ENCODE results near the gene GID4. TPM values are rescaled to one million over a fixed set of nuclear protein-coding genes. Genes with fewer than 3 reads are reported as not detected.
A peak's percentile ranks its signal among the peaks of the same experiment; 100 is the strongest.

GID4 gene
- total RNA-seq, 1 experiment from 2014 or later: 11.1 TPM

GRCh38 chr17:18084256-18084655, 45.0 kb downstream of the GID4 start:
- Histone ChIP-seq H3K36me3 (replicated peaks; ENCODE audit: control insufficient read depth, insufficient read depth, low read length) (no peaks in the 10 kb centered on the region), H3K4me3 (ENCODE audit: insufficient read depth, low read depth, low read length) (no peak overlapping the region)
- no peak for DNase-seq

GRCh38 chr17:18087610-18088491, 48.6 kb downstream of the GID4 start, which contains the start of gene DRG2:
Gene DRG2 (plus strand): TSS chr17:18087948. CDS start chr17:18088024, 76 bp downstream.
- Histone ChIP-seq H3K27me3 (ENCODE audit: control insufficient read depth, insufficient read depth, low read length) (no peaks in the 10 kb centered on the region), H3K4me3 (ENCODE audit: insufficient read depth, low read depth, low read length) (peak within 1 kb of the TSS; percentile 80), H3K36me3 (replicated peaks; ENCODE audit: control insufficient read depth, insufficient read depth, low read length) (no peaks in the 10 kb centered on the region; the same call in 1 of the 2 replicates)
- peak; percentile 98 for DNase-seq

More at GRCh38 chr17:18084256-18084655, 45.0 kb downstream of the GID4 start:
- no peaks in the 10 kb centered on the region for H3K27me3 ChIP-seq (ENCODE audit: control insufficient read depth, insufficient read depth, low read length)

- Histone ChIP-seq H3K36me3 (replicated peaks; ENCODE audit: control insufficient read depth, insufficient read depth, low read length) (peaks cover 3% of the 10 kb centered on the region), H3K27me3 (ENCODE audit: control insufficient read depth, insufficient read depth, low read length) (no peaks in the 10 kb centered on the region), H3K4me3 (ENCODE audit: insufficient read depth, low read depth, low read length) (no peak overlapping the region)
- DNase-seq: no peak
Measured at GRCh38 chr17:18089613-18090012, 50.4 kb downstream of the GID4 start.

GRCh38 chr17:18093616-18094408, 54.6 kb downstream of the GID4 start:
- Histone ChIP-seq H3K36me3 (replicated peaks; ENCODE audit: control insufficient read depth, insufficient read depth, low read length) (peaks cover 11% of the 10 kb centered on the region), H3K4me3 (ENCODE audit: insufficient read depth, low read depth, low read length) (no peak overlapping the region), H3K27me3 (ENCODE audit: control insufficient read depth, insufficient read depth, low read length) (no peaks in the 10 kb centered on the region)
- DNase-seq: peak; percentile 77

- H3K36me3 ChIP-seq (replicated peaks; ENCODE audit: control insufficient read depth, insufficient read depth, low read length): peaks cover 11% of the 10 kb centered on the region
- no peak for DNase-seq
- no peaks in the 10 kb centered on the region for H3K27me3 ChIP-seq (ENCODE audit: control insufficient read depth, insufficient read depth, low read length)
- no peak overlapping the region for H3K4me3 ChIP-seq (ENCODE audit: insufficient read depth, low read depth, low read length)
Measured at GRCh38 chr17:18094409-18094807, 55.2 kb downstream of the GID4 start.

GRCh38 chr17:18099516-18099915, 60.3 kb downstream of the GID4 start:
- DNase-seq: peak; percentile 23
- Histone ChIP-seq H3K36me3 (replicated peaks; ENCODE audit: control insufficient read depth, insufficient read depth, low read length) (peaks cover 15% of the 10 kb centered on the region), H3K27me3 (ENCODE audit: control insufficient read depth, insufficient read depth, low read length) (no peaks in the 10 kb centered on the region)

DNA sequence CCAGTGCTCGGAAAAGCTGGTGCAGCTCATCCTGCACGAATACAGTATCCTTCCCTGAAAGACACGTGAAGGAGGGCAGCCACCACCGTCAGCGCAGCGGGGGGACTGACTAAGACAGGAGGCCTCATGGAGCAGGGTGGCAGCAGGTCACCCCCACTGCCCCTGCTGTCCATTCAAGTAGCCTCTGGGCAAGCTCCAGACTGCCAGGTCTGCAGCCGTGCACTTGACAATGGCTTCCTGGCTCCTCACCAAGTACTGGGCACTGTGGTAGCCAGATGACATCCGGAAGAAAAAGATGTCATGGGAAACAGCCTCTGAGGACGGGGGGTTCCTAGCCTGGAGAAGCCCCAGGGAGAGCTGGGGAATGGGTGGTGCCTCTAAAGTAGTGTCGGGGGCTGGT, 61.4 kb downstream of the GID4 start:
- Histone ChIP-seq H3K27me3 (ENCODE audit: control insufficient read depth, insufficient read depth, low read length) (no peaks in the 10 kb centered on the region), H3K36me3 (replicated peaks; ENCODE audit: control insufficient read depth, insufficient read depth, low read length) (peaks cover 16% of the 10 kb centered on the region), H3K4me3 (ENCODE audit: insufficient read depth, low read depth, low read length) (no peak overlapping the region)
- no peak for DNase-seq

More at GRCh38 chr17:18099516-18099915, 60.3 kb downstream of the GID4 start:
- H3K4me3 ChIP-seq (ENCODE audit: insufficient read depth, low read depth, low read length): no peak overlapping the region

GRCh38 chr17:18101828-18102227, 62.6 kb downstream of the GID4 start:
- no peaks in the 10 kb centered on the region for H3K27me3 ChIP-seq (ENCODE audit: control insufficient read depth, insufficient read depth, low read length)
- no peak overlapping the region for H3K4me3 ChIP-seq (ENCODE audit: insufficient read depth, low read depth, low read length)
- peaks cover 16% of the 10 kb centered on the region for H3K36me3 ChIP-seq (replicated peaks; ENCODE audit: control insufficient read depth, insufficient read depth, low read length)
- no peak for DNase-seq

DNA sequence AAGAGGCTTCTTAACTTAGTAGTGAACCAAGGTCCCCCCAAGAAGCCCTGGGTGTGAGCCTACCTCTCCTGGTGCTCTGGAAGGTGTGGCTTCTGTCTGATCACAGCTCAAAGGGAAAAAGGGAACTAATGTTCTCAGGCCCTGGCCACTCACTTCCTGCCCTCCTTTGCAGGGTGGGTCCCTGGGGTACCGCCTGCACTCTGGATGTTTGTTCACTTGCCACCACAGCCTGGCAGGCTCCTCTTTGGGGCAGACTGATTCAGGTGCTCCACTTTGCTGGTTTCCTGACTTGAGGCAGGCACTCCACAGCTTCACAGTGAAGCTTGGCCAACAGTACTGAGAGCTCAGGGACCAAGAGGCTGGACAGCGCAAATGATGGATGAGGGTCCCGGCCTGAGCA, 63.4 kb downstream of the GID4 start:
- Histone ChIP-seq H3K4me3 (ENCODE audit: insufficient read depth, low read depth, low read length) (no peak overlapping the region), H3K36me3 (replicated peaks; ENCODE audit: control insufficient read depth, insufficient read depth, low read length) (peaks cover 16% of the 10 kb centered on the region), H3K27me3 (ENCODE audit: control insufficient read depth, insufficient read depth, low read length) (no peaks in the 10 kb centered on the region)
- DNase-seq: no peak

DNA sequence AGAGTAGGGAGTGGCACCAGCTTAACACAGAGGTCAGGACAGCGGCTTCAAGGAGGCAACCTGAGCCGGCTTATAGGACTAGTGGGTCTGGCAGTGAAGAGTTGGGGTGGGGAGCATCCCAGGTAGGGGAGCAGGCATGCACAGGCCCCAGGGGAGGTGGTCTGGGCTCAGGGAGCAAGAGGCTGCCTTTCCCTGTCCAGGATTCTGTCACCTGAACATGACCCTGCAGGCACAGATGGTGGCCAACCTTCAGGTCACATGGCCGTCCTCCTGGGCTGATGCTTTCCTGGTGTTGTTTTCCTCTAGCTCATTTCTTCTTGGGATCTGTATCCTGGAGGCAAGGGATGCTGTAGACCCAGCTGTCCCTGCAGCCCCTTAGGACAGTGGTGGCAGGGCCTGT, 65.8 kb downstream of the GID4 start:
- no peak for DNase-seq
- H3K27me3 ChIP-seq (ENCODE audit: control insufficient read depth, insufficient read depth, low read length): no peaks in the 10 kb centered on the region
- peaks cover 14% of the 10 kb centered on the region for H3K36me3 ChIP-seq (replicated peaks; ENCODE audit: control insufficient read depth, insufficient read depth, low read length)

DNA sequence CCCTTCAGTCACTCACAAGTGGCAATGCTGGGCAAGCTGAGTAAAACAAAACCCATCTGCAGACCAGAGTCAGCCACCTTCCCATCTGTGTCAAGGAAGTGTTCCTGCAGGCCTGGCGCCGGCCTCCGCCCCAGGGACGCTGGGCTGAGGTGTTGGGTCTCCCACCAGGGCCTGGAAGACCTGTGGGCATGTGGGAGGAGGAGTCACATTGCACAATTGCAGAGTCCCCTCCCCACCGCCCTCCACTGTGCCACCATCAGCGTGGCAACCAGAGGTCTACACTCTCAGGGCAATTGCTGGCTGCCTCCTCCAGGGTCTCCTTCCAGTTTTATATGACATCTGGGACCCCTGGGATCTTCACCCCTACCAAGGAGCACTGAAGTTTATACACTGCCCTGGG, 66.4 kb downstream of the GID4 start:
- Histone ChIP-seq H3K27me3 (ENCODE audit: control insufficient read depth, insufficient read depth, low read length) (no peaks in the 10 kb centered on the region), H3K36me3 (replicated peaks; ENCODE audit: control insufficient read depth, insufficient read depth, low read length) (peaks cover 13% of the 10 kb centered on the region), H3K4me3 (ENCODE audit: insufficient read depth, low read depth, low read length) (no peak overlapping the region)
- no peak for DNase-seq

More for the DNA sequence above, 65.8 kb downstream of the GID4 start:
- no peak overlapping the region for H3K4me3 ChIP-seq (ENCODE audit: insufficient read depth, low read depth, low read length)

DNA sequence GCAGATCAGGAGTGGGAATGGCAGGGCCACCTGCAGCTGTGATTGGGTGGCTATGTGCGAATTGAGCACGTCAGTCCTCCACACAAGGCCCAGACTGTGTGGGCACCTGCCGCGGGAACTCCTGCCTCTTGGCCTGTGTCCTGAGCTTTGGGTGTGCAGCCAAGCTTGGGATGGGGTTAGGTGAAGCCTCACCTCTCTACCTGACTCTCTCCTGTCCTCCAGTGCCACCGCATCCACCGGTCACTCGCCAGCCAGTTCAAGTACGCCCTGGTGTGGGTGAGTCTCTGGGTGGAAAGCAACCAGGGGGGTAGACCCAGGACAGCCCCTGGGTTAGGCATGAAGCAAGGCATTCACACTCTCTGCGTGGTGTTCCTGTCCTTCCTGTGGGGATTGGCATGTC, 67.0 kb downstream of the GID4 start:
- DNase-seq: no peak
- H3K36me3 ChIP-seq (replicated peaks; ENCODE audit: control insufficient read depth, insufficient read depth, low read length): peaks cover 13% of the 10 kb centered on the region
- no peaks in the 10 kb centered on the region for H3K27me3 ChIP-seq (ENCODE audit: control insufficient read depth, insufficient read depth, low read length)
- H3K4me3 ChIP-seq (ENCODE audit: insufficient read depth, low read depth, low read length): no peak overlapping the region

DNA sequence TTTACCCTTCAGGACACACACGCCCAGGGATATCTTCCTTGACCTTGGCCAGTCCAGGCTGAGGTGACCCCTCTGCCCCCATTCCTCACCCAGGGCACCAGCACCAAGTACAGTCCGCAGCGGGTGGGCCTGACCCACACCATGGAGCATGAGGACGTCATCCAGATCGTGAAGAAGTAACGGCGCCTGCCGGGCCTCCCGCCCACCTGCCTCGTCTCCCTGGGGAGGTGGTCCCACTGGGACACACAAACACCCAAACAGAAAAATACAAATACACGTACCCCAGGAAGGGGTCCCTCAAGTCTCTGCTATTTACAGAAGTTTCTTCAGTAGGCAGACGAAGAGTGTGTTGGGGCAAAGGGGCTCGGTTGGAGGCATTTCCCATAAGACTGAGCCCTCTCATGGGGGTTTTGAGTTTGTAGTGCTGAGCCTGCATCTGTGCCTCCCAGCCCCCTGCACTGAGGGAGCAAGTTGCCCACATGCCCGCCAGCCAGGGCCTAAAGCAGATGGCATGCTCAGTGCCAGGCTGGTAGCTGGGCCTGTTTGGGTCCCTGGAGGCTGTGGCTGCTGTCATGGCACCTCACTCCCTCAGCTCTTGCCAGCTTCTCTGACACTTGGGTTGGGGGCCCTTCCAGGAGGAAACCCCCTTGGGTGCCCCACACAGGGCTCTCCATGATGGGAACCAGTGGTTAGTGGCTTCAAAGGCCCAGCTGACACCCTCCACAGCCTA, 68.0 kb downstream of the GID4 start:
- Histone ChIP-seq H3K27me3 (ENCODE audit: control insufficient read depth, insufficient read depth, low read length) (no peaks in the 10 kb centered on the region), H3K4me3 (ENCODE audit: insufficient read depth, low read depth, low read length) (no peak overlapping the region), H3K36me3 (replicated peaks; ENCODE audit: control insufficient read depth, insufficient read depth, low read length) (peaks cover 11% of the 10 kb centered on the region)
- no peak for DNase-seq

GRCh38 chr17:18107971-18108370, 68.8 kb downstream of the GID4 start:
- no peak for DNase-seq
- H3K27me3 ChIP-seq (ENCODE audit: control insufficient read depth, insufficient read depth, low read length): no peaks in the 10 kb centered on the region
- no peak overlapping the region for H3K4me3 ChIP-seq (ENCODE audit: insufficient read depth, low read depth, low read length)
- peaks cover 11% of the 10 kb centered on the region for H3K36me3 ChIP-seq (replicated peaks; ENCODE audit: control insufficient read depth, insufficient read depth, low read length)

All from H7 (cell line).